Measurements from ENCODE around the gene ZAR1.

Gene ZAR1

GRCh38 chr4:48490680-48491513, 845 bp downstream of the ZAR1 start:
- peak; percentile 37 for DNase-seq (ENCODE audit: low spot score)

- no peak for DNase-seq (ENCODE audit: low spot score)
These were observed 1.6 kb downstream of the ZAR1 start for GRCh38 chr4:48491514-48492176.

GRCh38 chr4:48493452-48494100, 3.5 kb downstream of the ZAR1 start:
- no peak for DNase-seq (ENCODE audit: low spot score)

- no peak for DNase-seq (ENCODE audit: low spot score)
These were observed 5.9 kb downstream of the ZAR1 start for GRCh38 chr4:48495941-48496340.

- no peak for DNase-seq (ENCODE audit: low spot score)
These were observed 8.8 kb downstream of the ZAR1 start for GRCh38 chr4:48498895-48499294.

GRCh38 chr4:48499551-48500066, 9.6 kb downstream of the ZAR1 start:
- DNase-seq (ENCODE audit: low spot score), result no peak

GRCh38 chr4:48503233-48504025, 13.4 kb downstream of the ZAR1 start:
- no peak for DNase-seq (ENCODE audit: low spot score)

- DNase-seq (ENCODE audit: low spot score), result no peak
These were observed 13.9 kb downstream of the ZAR1 start for GRCh38 chr4:48504026-48504330.

- no peak for DNase-seq (ENCODE audit: low spot score)
These were observed 14.3 kb downstream of the ZAR1 start for GRCh38 chr4:48504352-48504751.

GRCh38 chr4:48506716-48507115, 16.7 kb downstream of the ZAR1 start:
- DNase-seq (ENCODE audit: low spot score), result no peak

- no peak for DNase-seq (ENCODE audit: low spot score)
These were observed 19.5 kb downstream of the ZAR1 start for GRCh38 chr4:48509543-48509942.

GRCh38 chr4:48518143-48518542, 28.1 kb downstream of the ZAR1 start:
- DNase-seq (ENCODE audit: low spot score), result no peak

GRCh38 chr4:48526406-48526805, 36.4 kb downstream of the ZAR1 start:
- no peak for DNase-seq (ENCODE audit: low spot score)

GRCh38 chr4:48538358-48538757, 48.3 kb downstream of the ZAR1 start:
- no peak for DNase-seq (ENCODE audit: low spot score)

- DNase-seq (ENCODE audit: low spot score), result no peak
These were observed 49.5 kb downstream of the ZAR1 start for GRCh38 chr4:48539597-48539996.

GRCh38 chr4:48542888-48543287, 52.8 kb downstream of the ZAR1 start:
- no peak for DNase-seq (ENCODE audit: low spot score)

GRCh38 chr4:48543796-48544195, 53.7 kb downstream of the ZAR1 start:
- DNase-seq (ENCODE audit: low spot score), result no peak
